Measurements from ENCODE around the gene IRF4. TPM values are rescaled to one million over a fixed set of nuclear protein-coding genes. Genes with fewer than 3 reads are reported as not detected.

Gene IRF4
- total and polyA plus RNA-seq, 12 donors = 0.04 to 3.6 (median 0.32) TPM; not detected in 1

- Histone ChIP-seq H3K4me3 (no peak overlapping the region), H3K27ac (no peak overlapping the region), H3K27me3 (no peaks in the 10 kb centered on the region), H3K9me3 (no peaks in the 10 kb centered on the region), H3K4me1 (peaks cover 0 to 34% (median 20%) of the 10 kb centered on the region in 9 donors), H3K36me3 (peaks cover 0 to 53% (median 9%) of the 10 kb centered on the region in 9 donors)
- DNase-seq = no peak
- WGBS, 2 donors = 87 to 90% methylated on average over 17 of the region's 17 CpGs
- no peak for TF ChIP-seq CTCF (IDR thresholded peaks at IDR 0.05)
- ATAC-seq = no peak
- intact Hi-C loops (cut with DNase I) = no loop called here
These were observed 45.7 kb upstream of the IRF4 start for GRCh38 chr6:345747-346385.

DNA sequence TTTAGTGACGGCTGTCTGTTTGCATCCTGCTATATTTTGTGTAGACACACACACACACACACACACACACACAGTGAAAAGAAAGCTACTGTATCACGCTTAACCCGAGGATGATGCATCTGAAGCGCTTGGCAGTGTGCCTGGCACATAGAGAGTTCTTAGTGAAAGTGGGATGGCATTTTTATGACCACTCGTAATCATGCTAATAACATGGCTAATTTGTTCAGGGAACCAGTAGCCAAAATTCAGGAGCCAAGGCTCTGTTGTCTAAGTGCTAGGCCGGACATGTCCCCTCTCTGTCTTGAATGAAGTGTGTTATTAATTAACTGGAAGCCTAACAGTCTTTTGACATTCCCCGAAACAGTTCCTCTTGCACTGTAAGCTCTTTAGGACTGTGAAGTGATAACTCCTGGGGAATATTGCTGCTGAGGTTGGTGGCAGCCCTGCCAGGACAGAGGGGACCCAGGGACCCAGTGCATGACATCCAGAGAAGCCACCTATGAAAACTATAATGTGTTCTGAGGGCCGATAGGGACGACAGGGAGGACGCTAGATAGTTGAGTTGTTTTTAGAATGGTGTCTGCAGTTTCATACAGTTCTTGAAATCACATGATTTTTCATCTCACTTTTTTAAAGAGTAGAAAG, 45.0 kb upstream of the IRF4 start:
- DNase-seq (no peak), ATAC-seq (no peak)
- no peak overlapping the region for H3K27ac ChIP-seq
- H3K9me3 ChIP-seq = no peaks in the 10 kb centered on the region
- 74 to 78% methylated on average over 10 of the region's 10 CpGs for WGBS, 2 donors
- H3K36me3 ChIP-seq = peaks cover 0 to 58% (median 9%) of the 10 kb centered on the region in 9 donors
- no peak overlapping the region for H3K4me3 ChIP-seq
- intact Hi-C loops (cut with DNase I) = no loop called here
- no peaks in the 10 kb centered on the region for H3K27me3 ChIP-seq
- peaks cover 0 to 34% (median 17%) of the 10 kb centered on the region in 9 donors for H3K4me1 ChIP-seq
- no peak for TF ChIP-seq CTCF (IDR thresholded peaks at IDR 0.05)

DNA sequence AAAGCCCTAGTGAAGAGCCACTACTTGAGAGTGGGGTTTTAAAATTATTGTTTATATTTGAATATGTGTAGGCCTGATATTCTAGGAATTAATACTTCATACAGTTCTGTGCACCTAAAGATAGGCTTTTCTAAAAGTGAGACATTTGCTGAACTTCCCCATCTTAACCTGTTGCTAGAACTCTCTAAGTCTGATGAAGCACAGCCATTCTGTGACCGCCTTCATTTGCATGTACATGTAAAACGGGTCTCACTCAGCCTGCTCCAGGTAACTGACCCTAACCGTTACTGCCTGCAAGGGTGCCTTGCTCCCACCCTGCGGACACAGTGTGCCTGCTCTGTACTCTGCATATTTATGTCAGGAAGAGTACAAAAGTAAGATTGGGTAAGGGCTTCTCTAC, 44.3 kb upstream of the IRF4 start:
- Histone ChIP-seq H3K27ac (no peak overlapping the region), H3K9me3 (no peaks in the 10 kb centered on the region), H3K36me3 (peaks cover 0 to 65% (median 9%) of the 10 kb centered on the region in 9 donors), H3K4me3 (no peak overlapping the region), H3K4me1 (peaks cover 0 to 33% (median 14%) of the 10 kb centered on the region in 9 donors), H3K27me3 (no peaks in the 10 kb centered on the region)
- no peak for DNase-seq
- 83 to 92% methylated on average over 4 of the region's 4 CpGs for WGBS, 2 donors
- intact Hi-C loops (cut with DNase I) = no loop called here
- no peak for TF ChIP-seq CTCF (IDR thresholded peaks at IDR 0.05)
- no peak for ATAC-seq

- 92 to 95% methylated on average over 27 of the region's 27 CpGs for WGBS, 2 donors
These were observed 43.3 kb upstream of the IRF4 start for GRCh38 chr6:347951-348859.

More at GRCh38 chr6:347951-348859, 43.3 kb upstream of the IRF4 start:
- Histone ChIP-seq H3K9me3 (no peaks in the 10 kb centered on the region), H3K36me3 (peaks cover 0 to 75% (median 9%) of the 10 kb centered on the region in 9 donors), H3K4me3 (no peak overlapping the region), H3K27ac (no peak overlapping the region), H3K4me1 (peaks cover 0 to 23% (median 4%) of the 10 kb centered on the region in 9 donors), H3K27me3 (no peaks in the 10 kb centered on the region)
- no peak for TF ChIP-seq CTCF (IDR thresholded peaks at IDR 0.05)
- ATAC-seq (no peak), DNase-seq (peak in 1 of 2 donors; percentile 7)
- intact Hi-C loops (cut with DNase I) = no loop called here

Measured in heart right ventricle (tissue), 16 donors.